Hippocampal formation (tissue), 2 donors: ENCODE measurements around the gene S100A1.
"Not testable (repeated sequence)": the region's sequence is repeated elsewhere in the genome, so short reads cannot be mapped to it uniquely, and the experiment has no call there.

Experiments
- DNase-seq, 2 donors: peaks; one replicate each; lab custom pipeline; 2025; lab: John Stamatoyannopoulos, UW

The S100A1 gene

DNA sequence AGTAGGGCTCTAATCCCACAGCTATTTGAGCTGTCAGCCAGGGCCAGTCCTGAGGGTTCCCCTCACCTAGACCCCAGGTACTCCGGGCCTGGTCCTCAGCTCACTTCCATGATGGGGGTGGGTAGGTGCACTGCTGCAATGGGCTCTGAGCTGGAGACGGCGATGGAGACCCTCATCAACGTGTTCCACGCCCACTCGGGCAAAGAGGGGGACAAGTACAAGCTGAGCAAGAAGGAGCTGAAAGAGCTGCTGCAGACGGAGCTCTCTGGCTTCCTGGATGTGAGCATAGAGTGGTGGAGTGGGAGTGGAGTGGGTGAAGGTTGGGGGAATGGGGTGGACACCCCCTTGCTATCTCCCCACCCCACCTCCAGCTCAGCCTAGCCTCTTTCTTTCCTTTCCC lies 2.1 kb downstream of the S100A1 start:
- no peak for DNase-seq

DNA sequence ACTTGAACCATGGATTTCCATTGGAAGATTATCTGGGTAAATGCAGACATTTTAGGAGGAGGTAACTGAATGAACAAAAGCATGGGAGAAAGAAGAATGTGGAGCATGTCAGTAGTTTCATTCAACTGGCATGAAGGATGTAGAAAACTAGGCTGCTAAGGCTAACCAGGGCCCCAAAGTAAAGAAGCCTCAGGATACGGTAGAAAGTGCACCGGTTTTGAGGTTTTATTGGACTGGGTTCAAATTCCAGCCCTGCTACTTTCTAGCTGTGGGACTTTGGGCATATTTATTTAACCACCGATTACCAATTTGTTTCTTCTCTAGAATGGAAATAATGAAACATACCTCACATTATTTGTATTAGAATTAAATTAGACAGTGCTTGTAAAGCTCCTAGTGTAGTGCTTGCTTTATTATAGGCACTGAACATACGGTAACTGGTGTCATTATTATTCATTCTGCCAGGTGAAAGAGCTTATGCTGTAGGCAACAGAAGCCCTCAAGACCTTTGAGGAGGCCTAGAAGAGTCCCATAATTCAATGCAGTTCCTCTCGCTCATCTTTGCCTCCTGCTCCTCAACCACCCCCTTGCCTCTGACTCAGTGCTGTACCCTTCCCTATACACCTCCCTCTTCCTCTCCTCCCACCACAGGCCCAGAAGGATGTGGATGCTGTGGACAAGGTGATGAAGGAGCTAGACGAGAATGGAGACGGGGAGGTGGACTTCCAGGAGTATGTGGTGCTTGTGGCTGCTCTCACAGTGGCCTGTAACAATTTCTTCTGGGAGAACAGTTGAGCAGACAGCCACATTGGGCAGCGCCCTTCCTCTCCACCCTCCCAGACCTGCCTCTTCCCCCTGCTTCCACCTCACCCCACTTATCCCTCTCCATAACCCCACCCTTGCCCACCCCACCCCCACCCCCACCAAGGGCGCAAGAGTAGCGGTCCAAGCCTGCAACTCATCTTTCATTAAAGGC lies 3.1 kb downstream of the S100A1 start:
- DNase-seq = no peak

DNA sequence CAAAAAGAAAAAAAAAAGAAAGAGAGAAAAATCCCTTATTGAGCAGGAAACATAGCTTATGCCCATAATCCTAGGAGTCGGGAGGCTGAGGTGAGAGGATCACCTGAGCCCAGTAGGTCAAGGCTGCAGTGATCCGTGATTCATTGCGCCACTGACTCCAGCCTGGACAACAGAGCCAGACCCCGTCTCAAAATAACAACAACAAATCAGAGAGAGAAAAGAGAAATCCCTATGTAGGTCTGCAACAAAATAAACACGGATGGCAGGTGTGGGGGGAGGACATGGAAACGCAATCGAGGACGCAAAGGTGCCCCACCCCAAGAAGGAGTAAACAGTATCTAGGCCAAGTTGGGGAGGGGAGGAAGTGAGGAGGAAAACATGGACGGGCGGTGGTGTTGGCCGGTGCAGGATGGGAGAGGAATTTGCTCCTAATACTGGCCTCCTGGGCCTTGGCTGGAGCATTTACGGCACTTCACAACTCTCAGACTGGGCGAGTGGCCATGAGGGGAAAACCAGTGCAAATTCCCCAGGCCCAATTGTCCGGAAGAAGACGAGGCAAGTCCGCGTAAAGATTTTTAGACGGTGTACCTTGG lies 5.0 kb downstream of the S100A1 start:
- DNase-seq = no peak

DNA sequence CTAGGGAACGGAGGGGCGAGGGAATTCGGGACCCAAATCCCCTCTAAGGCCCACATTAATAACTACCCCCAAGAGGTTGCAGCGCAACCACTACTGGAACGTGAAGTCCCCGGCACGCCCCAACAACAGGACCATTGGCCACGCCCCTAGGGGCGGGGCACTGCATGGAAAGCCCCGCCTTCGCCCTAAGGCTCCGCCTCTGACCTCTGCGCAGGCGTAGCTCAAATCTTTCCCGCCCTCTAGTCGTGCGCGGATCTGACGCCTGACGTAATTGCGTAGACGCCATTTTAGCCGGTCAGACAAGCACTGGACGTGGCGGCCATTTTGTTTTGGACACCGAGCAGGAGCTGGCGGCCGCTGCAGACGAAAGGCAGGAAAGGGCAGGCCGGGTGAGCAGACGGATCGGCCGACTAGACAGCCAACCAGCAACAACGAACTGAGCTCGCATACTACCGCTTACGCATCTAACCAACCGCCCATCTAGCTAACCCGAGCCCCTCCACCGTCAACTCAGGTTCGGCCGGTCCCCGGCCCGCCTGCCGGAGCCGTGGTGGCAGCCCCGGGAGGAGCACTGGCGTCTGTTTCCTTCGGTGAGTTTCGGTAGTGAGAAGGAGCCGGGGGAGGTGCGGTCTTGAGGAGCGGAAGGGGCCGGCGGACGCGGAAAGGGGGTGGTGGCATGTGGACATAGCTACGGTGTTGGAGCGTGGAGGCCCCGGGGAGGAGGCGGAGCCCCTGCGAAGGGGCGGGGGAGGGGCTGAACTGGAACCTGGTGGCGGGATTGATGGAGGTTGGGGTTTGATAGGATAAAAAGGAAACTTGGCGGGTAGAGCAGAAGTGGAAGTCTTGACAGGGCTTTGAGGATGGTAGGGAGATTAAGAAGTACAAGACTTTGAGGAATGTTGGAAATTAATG lies 5.8 kb downstream of the S100A1 start, which contains the start of gene CHTOP:
Gene CHTOP (plus strand): TSS at position 313 of the 912 bp plus-strand sequence. CDS start 2,523 bp downstream, outside the sequence.
- peak; percentile 96 for DNase-seq

DNA sequence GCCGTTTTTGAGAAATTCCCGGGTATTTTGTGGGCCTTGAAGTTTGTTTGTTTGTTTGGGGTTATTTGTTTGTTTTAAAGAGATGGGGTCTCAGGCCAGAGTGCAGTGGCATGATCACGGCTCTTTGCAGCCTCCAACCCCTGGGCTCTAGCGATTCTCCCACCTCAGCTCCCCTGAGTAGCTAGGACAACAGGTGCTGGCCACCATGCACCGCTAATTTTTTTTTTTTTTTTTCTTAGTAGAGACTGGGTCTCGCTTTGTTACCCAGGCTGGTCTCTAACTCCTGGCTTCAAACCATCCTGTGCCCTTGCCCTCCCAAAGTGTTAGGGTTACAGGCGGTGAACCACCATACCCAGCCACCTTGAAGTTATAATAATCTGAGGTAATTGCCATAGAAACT lies 7.6 kb downstream of the S100A1 start:
- no peak for DNase-seq

DNA sequence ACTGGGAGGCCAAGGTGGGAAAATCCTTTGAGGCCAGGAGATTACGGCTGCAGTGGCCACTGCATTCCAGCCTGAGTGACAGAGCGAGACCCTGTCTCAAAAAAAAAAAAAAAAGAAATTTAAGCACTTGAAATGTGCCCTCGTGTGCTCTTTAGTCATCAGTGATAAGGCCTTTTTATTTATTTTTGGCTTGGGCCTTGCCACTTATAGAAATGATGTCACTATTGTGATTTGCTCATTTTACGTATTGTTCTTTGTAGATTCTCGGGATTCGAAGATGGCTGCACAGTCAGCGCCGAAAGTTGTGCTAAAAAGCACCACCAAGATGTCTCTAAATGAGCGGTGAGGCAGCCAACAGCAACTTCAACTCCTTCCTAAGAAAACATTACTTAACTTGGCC lies 8.1 kb downstream of the S100A1 start:
- no peak for DNase-seq

DNA sequence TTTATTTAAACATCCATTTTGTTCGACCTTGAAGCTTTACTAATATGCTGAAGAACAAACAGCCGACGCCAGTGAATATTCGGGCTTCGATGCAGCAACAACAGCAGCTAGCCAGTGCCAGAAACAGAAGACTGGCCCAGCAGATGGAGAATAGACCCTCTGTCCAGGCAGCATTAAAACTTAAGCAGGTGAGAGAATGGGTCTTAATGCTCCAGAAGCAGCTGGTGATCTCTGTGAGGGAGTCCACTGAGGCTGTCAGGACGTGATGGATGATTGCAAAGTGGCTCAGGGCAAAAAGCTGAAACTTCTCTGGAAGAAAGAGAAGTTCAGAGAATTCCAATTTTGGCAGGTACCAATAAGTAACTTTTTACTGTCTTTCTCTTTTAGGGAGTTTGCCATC lies 10.0 kb downstream of the S100A1 start:
- DNase-seq = no peak

DNA sequence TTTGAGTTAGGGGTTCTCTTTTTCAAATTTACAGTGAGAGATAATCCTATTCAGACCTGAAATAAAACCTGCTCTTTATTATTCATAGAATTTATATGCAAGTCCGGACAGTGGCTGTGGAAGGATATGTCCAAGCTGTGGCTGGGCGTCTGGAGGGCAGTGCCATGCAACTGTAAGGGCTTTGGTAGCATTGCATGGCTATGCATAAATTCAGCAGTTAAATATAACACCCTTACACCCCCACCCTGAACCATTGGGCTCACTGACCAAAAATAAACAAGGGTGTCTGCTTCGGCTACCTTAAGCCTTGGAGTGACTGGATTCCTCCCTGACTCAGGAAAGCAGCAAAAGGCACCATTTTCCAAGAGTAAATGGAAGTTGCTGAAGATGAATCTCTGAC lies 11.0 kb downstream of the S100A1 start:
- DNase-seq = no peak

DNA sequence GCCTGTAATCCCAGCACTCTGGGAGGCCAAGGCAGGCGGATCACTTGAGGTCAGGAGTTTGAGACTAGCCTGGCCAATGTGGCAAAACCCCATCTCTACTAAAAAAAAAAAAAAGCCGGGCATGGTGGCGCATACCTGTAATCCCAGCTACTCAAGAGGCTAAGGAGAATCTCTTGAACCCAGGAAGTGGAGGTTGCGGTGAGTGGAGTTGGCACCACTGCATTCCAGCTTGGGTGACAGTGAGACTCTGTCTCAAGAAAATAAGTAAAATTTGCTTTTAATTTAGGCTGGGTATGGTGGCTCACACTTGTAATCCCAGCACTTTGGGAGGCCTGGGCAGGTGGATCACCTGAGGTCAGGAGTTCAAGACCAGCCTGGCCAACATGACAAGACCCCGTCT lies 12.0 kb downstream of the S100A1 start:
- DNase-seq = not testable (repeated sequence)

DNA sequence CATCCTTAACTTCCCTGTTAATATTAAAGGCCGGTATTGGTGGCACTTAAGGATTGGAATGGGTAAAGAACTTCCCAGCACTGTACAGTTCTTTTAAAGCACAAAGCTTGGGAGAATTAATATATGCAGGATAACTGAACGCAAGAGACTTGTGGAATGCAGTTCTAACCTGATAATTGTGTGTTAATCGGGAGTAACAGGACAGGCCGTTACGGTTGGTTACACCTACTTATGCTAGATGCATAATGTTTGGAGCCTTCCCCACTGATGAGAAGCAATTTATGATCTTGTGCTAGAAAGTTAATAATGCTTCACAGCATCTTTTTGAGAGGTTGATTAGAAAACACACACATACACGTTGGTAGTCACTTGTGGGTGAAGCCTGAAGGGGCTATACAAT lies 12.6 kb downstream of the S100A1 start:
- DNase-seq = no peak

DNA sequence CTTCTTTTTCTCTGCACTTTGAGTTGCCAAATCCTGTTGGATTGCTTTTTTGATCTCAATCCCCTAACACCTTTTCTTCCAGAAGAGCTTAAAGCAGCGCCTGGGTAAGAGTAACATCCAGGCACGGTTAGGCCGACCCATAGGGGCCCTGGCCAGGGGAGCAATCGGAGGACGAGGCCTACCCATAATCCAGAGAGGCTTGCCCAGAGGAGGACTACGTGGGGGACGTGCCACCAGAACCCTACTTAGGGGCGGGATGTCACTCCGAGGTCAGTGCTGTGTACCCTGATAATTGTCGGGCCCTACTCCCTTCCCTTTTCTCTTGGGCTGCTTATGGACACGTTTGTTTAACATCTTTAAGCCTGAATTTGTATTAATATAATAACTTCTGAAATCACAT lies 13.9 kb downstream of the S100A1 start:
- DNase-seq = no peak

DNA sequence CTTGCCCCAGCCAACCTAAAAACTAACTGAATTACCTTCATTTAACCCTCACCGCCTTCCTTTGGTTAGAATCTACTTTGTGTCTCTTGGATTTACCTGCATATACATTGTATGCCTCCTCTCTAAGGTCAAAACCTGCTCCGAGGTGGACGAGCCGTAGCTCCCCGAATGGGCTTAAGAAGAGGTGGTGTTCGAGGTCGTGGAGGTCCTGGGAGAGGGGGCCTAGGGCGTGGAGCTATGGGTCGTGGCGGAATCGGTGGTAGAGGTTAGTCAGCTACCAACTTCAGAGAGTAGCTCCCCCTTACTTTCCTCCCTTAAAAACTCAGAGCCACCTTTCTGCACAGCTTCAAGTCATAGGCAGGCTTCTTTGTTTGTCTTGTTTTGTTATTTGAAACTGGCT lies 14.9 kb downstream of the S100A1 start:
- no peak for DNase-seq

DNA sequence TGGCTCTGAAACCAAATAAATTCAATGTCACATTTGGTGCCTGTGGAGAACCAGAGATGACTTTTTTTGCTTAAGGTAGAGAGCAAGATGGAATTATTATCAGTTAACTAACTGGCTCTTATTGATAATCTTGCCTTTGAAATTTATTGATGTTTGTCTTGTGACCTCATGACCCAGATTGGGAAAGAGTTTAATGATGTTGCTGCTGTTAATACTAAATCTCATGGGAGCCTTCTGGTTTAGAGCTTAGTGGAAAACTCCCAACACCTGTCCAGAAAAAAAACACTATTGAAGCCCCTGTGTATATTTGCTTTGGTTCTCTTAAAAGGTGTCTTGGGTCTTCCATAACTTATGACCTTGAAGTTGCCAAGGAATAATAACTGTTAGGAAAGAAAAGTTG lies 15.6 kb downstream of the S100A1 start:
- no peak for DNase-seq

DNA sequence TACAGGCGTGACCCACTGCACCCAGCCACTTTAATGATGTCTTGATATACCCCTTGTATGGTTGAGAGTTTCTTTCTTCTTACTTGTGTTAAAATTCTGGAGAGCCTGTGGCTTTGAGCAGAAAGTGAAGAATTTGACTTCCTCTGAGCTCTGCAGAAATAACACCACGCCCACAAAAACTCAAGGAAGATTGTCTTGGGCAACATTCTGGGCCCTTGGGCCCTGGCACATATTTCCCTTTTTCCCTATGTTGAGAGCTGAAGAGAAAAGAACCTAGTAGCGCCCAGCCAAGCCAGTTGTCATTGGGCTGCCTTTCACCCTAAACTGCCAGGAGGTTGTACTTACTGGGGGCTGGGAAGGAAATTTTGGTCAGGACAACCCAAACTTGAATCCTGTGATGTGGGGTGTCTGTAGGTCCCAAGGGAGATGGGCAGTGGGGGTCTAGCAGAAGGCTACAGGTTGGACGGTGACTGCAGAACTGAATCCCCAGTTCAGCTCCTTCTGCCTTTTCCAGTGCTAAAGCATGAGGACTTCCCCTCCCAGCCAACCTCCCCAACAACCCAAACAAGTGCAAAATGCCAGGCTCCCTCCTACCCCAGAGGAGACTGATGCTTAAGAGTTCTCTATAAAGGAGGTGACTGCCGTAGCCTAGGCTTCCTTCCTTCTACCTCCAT lies 18.6 kb downstream of the S100A1 start:
- no peak for DNase-seq

DNA sequence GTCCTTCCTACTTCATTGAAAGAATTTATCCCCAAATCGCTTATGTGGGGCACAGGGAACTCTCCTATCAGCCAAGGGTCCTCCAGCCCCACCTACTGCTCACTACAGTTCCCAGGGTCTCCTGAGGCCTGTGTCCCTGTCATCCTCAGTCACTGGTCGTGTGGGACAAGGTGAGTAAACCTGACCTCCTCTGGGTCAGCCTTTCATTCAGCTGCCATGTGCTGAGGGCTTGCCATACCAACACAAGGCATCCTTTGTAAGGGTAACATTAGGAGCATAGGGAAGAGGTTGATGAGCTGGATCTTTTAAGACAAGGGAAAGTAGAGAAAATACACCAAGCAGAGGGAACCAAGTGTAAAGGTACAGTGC lies 19.1 kb downstream of the S100A1 start:
- no peak for DNase-seq

DNA sequence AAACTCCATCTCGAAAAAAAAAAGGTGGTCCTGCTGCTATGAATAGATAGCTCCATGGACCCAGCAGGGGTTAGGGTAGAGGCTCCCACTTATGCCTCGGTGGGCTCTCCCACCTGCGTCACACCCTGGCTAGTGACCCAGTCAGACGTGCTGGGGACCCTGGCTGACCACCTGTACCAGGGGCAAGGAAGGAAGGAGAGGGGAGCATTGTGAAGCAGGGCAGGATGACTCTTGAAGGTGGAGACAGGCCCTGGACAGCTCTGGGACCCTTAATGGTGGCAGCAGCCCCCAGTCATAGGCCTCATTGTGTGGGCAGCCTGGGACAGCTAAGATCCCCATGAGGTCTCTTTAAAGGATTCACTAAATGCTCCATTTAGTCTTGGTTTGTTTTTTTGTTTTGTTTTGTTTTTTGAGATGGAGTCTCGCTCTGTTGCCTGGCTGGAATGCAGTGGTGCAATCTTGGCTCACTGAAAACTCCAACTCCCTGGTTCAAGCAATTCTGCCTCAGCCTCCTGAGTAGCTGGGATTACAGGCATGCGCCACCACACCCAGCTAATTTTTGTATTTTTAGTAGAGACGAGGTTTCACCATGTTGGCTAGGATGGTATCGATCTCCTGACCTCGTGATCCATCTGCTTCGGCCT lies 19.9 kb downstream of the S100A1 start:
- no peak for DNase-seq

DNA sequence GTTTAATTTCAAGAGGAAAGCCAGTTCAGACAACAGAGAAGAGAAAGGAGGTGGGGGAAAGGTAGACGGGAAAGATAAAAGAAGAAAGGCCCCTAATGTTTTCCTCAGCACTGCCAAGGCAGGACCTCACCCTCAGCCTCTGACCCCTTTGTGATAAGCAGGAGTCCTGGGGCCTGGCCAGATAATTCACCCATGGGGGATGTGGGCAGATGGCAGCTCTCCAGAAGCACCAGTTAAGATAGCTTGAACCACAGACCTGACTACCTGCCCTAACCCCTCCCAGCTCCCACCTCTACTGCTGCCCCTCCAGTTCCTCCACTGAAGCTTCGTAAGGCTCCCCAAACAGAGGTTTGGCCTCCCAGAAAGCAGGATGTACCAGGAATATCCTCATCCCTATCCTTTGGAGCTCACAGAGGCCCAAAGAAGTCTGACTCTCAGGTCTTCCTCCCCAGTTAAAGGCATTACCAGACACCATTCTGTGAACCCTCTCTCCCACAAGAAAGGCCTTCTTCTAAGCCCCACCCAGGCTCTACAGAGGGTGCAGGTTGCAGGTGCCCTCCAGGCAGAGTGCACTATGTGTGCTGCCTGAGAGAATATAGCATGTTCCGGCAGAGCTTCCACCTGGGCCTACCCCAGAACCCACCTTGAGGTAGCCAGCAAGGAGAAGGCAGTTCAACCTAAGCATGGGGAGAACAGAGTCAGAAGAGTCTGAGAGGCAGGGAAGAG lies 21.1 kb downstream of the S100A1 start:
- no peak for DNase-seq

DNA sequence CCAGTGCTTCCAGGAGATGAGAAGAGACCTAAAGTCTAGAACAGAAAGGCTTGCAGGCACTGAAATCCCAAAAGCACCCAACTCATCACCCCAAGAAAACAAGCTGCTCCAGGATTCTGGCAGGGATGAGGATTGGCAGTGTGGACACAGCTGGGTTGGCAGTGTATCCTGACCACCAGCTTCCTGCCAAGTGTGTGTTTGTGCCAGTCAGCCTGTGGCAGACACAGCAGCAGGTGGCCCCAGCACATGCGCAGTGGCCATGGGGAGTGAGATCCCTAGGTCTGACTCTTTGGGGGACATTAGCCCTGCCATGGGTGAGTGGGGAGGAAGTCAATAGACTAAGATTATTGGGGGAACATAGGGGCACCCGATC lies 21.6 kb downstream of the S100A1 start:
- DNase-seq = peak; percentile 42 to 84

DNA sequence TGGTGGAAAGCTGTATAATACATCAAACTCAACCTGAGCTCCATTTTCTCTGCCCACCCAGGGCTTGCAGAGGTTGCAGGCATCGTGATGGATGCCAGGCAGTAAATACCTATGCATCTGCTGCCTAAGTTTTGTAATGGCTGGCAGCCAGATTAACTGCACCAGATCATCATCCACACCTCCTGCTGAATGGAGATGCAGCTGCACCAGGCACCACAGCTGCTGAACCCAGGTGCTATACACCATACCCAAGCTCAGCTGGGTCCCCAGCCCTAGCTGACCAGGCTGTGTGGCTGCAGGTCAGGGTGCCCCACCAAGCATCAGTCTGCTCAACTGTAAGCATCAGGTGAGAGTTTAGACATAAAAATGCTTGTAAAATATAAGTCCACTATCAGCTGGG lies 23.5 kb downstream of the S100A1 start:
- DNase-seq = no peak

DNA sequence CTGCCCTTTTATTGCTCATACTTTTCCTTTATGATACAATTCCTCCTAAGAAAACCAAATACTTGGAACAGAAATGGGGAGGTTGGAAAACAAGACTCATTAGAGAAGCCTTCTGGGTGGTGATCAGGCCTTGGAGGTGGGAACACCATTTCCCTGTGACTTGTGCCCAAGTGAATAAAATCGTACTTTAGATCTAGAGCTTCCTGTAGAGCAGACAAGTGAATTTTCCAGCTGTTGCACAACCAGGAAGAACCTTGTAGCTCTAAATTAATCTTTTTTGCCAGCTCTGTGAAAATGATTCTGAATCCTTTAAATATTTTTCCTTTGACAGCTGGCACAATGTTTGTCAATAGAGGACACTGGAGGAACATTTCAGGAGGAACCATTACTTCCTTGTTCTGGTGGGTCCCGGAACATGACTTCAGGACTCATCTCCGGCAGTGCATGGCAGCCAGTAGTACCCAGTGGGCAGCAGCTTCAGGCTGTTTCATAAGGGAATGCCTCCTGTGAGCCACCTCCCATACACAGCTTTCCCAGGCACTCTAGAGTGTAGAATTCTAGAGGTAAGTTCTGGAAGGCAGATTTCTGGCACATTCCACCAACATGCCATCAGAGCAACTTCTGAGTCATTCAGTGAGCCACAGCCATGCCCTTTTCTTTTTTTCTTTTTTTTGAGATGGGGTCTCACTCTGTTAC lies 24.7 kb downstream of the S100A1 start:
- no peak for DNase-seq
